ENCODE measurements around the gene U2AF2.

The U2AF2 gene

GRCh38 chr19:55661826-55662225, 7.0 kb downstream of the U2AF2 start:
- no peak for TF ChIP-seq ZNF677 (tag by site-specific recombination; IDR thresholded peaks at IDR 0.05)
- no peak for TF ChIP-seq SP3 (tag by site-specific recombination; IDR thresholded peaks at IDR 0.05)
- TF ChIP-seq SP2 (tag by site-specific recombination; IDR thresholded peaks at IDR 0.05): 0 out of 2 replicates have a peak, but pooled peaks have one; percentile 6
- no peak for TF ChIP-seq ZNF37A (tag by site-specific recombination; IDR thresholded peaks at IDR 0.05)
- peak; percentile 93 for TF ChIP-seq PRDM1 (tag by site-specific recombination; IDR thresholded peaks at IDR 0.05)
- no peak for TF ChIP-seq ZNF157 (tag by site-specific recombination; IDR thresholded peaks at IDR 0.05)
- no peak; the same call in 1 of the 2 replicates for TF ChIP-seq HOXD13 (CRISPR knock-in tag; IDR thresholded peaks at IDR 0.05; ENCODE audit: borderline replicate concordance)
- TF ChIP-seq CTCF (tag by site-specific recombination; IDR thresholded peaks at IDR 0.05): peak; percentile 60; the same call in 1 of the 2 replicates
- POLR2A ChIA-PET: no interaction called here
- Histone ChIP-seq H3K4me1 (ENCODE audit: control insufficient read depth, insufficient read depth, low read length) (peaks cover 11% of the 10 kb centered on the region), H3K27ac (ENCODE audit: extremely low read depth, low read depth, low read length) (no peak overlapping the region), H3K36me3 (ENCODE audit: control insufficient read depth in 2 of 2, insufficient read depth in 1 of 2, low read length in 2 of 2) (peaks cover 51 to 91% of the 10 kb centered on the region in 2 experiments), H3K9me3 (ENCODE audit: control insufficient read depth, insufficient read depth, low read depth, low read length) (no peaks in the 10 kb centered on the region), H3K4me3 (ENCODE audit: low read depth, low read length) (no peak overlapping the region)
- CTCF ChIA-PET: no interaction called here

GRCh38 chr19:55663846-55664536, 9.2 kb downstream of the U2AF2 start:
- Histone ChIP-seq H3K27ac (ENCODE audit: extremely low read depth, low read depth, low read length) (no peak overlapping the region), H3K4me1 (ENCODE audit: control insufficient read depth, insufficient read depth, low read length) (no peaks in the 10 kb centered on the region; the same call in 1 of the 2 replicates), H3K4me3 (ENCODE audit: low read depth, low read length) (no peak overlapping the region), H3K9me3 (ENCODE audit: control insufficient read depth, insufficient read depth, low read depth, low read length) (no peaks in the 10 kb centered on the region), H3K36me3 (ENCODE audit: control insufficient read depth in 2 of 2, insufficient read depth in 1 of 2, low read length in 2 of 2) (peaks cover 63 to 99% of the 10 kb centered on the region in 2 experiments)
- ChIA-PET CTCF (interaction anchor here (0.7 to 1.5 kb wide), 2 partner anchors 8 to 148 kb away, joined by 3 to 11 read pairs; no protein-coding TSS in a partner anchor), POLR2A (interaction anchor here (2.1 kb wide), 1 partner anchor 10 kb away, joined by 16 read pairs; the partner anchor contains the start of gene U2AF2)
- no peak for TF ChIP-seq ZNF214 (tag by site-specific recombination; IDR thresholded peaks at IDR 0.05; ENCODE audit: borderline replicate concordance)
- TF ChIP-seq, protein P1, sequence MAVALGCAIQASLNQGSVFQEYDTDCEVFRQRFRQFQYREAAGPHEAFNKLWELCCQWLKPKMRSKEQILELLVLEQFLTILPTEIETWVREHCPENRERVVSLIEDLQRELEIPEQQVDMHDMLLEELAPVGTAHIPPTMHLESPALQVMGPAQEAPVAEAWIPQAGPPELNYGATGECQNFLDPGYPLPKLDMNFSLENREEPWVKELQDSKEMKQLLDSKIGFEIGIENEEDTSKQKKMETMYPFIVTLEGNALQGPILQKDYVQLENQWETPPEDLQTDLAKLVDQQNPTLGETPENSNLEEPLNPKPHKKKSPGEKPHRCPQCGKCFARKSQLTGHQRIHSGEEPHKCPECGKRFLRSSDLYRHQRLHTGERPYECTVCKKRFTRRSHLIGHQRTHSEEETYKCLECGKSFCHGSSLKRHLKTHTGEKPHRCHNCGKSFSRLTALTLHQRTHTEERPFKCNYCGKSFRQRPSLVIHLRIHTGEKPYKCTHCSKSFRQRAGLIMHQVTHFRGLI (tag by site-specific recombination; IDR thresholded peaks at IDR 0.05): peak; percentile 66; the same call in 1 of the 2 replicates

- no peaks in the 10 kb centered on the region; the same call in 1 of the 2 replicates for H3K4me1 ChIP-seq (ENCODE audit: control insufficient read depth, insufficient read depth, low read length)
- H3K9me3 ChIP-seq (ENCODE audit: control insufficient read depth, insufficient read depth, low read depth, low read length): no peaks in the 10 kb centered on the region
- H3K4me3 ChIP-seq (ENCODE audit: low read depth, low read length): no peak overlapping the region
- peaks cover 52 to 96% of the 10 kb centered on the region in 2 experiments for H3K36me3 ChIP-seq (ENCODE audit: control insufficient read depth in 2 of 2, insufficient read depth in 1 of 2, low read length in 2 of 2)
- POLR2A ChIA-PET: interaction anchor here (2.7 to 3.0 kb wide), 2 partner anchors 10 to 12 kb away, joined by 10 to 12 read pairs; partner anchors contain the start of gene U2AF2
- CTCF ChIA-PET: interaction anchor here (1.0 to 1.5 kb wide), 4 partner anchors 9 to 34 kb away, joined by 3 to 4 read pairs (median 4); no protein-coding TSS in a partner anchor
- no peak overlapping the region for H3K27ac ChIP-seq (ENCODE audit: extremely low read depth, low read depth, low read length)
- TF ChIP-seq ZNF335 (tag by site-specific recombination; conservative IDR thresholded peaks at IDR 0.05) (no peak), ZNF610 (tag by site-specific recombination; IDR thresholded peaks at IDR 0.05; ENCODE audit: borderline replicate concordance) (no peak), GLIS1 (tag by site-specific recombination; IDR thresholded peaks at IDR 0.05) (no peak), ZNF354C (tag by site-specific recombination; IDR thresholded peaks at IDR 0.05; ENCODE audit: borderline replicate concordance, low read depth) (no peak), ZNF518A (tag by site-specific recombination; conservative IDR thresholded peaks at IDR 0.05; ENCODE audit: low read depth) (no peak), ZNF175 (tag by site-specific recombination; IDR thresholded peaks at IDR 0.05) (no peak), ZNF132 (tag by site-specific recombination; IDR thresholded peaks at IDR 0.05; ENCODE audit: borderline replicate concordance) (no peak), ZNF514 (tag by site-specific recombination; IDR thresholded peaks at IDR 0.05) (no peak)
- TF ChIP-seq, protein P2, sequence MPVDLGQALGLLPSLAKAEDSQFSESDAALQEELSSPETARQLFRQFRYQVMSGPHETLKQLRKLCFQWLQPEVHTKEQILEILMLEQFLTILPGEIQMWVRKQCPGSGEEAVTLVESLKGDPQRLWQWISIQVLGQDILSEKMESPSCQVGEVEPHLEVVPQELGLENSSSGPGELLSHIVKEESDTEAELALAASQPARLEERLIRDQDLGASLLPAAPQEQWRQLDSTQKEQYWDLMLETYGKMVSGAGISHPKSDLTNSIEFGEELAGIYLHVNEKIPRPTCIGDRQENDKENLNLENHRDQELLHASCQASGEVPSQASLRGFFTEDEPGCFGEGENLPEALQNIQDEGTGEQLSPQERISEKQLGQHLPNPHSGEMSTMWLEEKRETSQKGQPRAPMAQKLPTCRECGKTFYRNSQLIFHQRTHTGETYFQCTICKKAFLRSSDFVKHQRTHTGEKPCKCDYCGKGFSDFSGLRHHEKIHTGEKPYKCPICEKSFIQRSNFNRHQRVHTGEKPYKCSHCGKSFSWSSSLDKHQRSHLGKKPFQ (tag by site-specific recombination; IDR thresholded peaks at IDR 0.05): no peak
These were observed 11.6 kb downstream of the U2AF2 start for GRCh38 chr19:55666343-55667005.

Measured in HEK293 (cell line).